LNCaP clone FGC (cell line): ENCODE data around the gene LRIF1.
"Not testable (repeated sequence)": the region's sequence is repeated elsewhere in the genome, so short reads cannot be mapped to it uniquely, and the experiment has no call there.

Experiments used
- DNase-seq: peaks from one replicate; pipeline ENCODE4 v3.0.0-alpha.2; 2011; ENCODE audit warnings: low read depth
- H3K4me3 ChIP-seq: 2 replicates; pipeline ENCODE4 v1.5.1; 2011; ENCODE audit warnings: mild to moderate bottlenecking, low read depth, low read length, control low read depth
- CTCF ChIP-seq: IDR thresholded peaks from 2 replicates; pipeline ENCODE4 v1.5.1; 2012; ENCODE audit warnings: mild to moderate bottlenecking; ENCODE audit not compliant: control insufficient read depth, insufficient read depth; ENCODE audit errors: extremely low read depth

LRIF1 gene

GRCh38 chr1:110951161-110951560 lies 12.6 kb downstream of the LRIF1 start:
- no peak for TF ChIP-seq CTCF
- DNase-seq: no peak

GRCh38 chr1:110948038-110948810 lies 15.5 kb downstream of the LRIF1 start:
- no peak for TF ChIP-seq CTCF
- no peak for DNase-seq
- no peak overlapping the region for H3K4me3 ChIP-seq

More at GRCh38 chr1:110951161-110951560, 12.6 kb downstream of the LRIF1 start:
- H3K4me3 ChIP-seq: no peak overlapping the region

- DNase-seq: no peak
- no peak overlapping the region for H3K4me3 ChIP-seq
- TF ChIP-seq CTCF: no peak
Measured at GRCh38 chr1:110945626-110946025, 18.1 kb downstream of the LRIF1 start.

- TF ChIP-seq CTCF: no peak
- DNase-seq: no peak
- H3K4me3 ChIP-seq: no peak overlapping the region
Measured at GRCh38 chr1:110944806-110945205, 18.9 kb downstream of the LRIF1 start.

- no peak for TF ChIP-seq CTCF
- DNase-seq: no peak
- no peak overlapping the region for H3K4me3 ChIP-seq
Measured at GRCh38 chr1:110936567-110936966, 27.2 kb downstream of the LRIF1 start.

GRCh38 chr1:110931097-110931496 lies 32.6 kb downstream of the LRIF1 start:
- not testable (repeated sequence) for DNase-seq, H3K4me3 ChIP-seq

GRCh38 chr1:110928904-110929303 lies 34.8 kb downstream of the LRIF1 start:
- TF ChIP-seq CTCF: no peak
- DNase-seq: no peak
- no peak overlapping the region for H3K4me3 ChIP-seq
